NCI-H524 (cell line): Measurements from ENCODE around the gene ATIC.

Source experiments
- DNase-seq, 2 experiments: peaks; one replicate each; lab custom pipeline; 2025; lab: John Stamatoyannopoulos, UW

The ATIC gene

DNA sequence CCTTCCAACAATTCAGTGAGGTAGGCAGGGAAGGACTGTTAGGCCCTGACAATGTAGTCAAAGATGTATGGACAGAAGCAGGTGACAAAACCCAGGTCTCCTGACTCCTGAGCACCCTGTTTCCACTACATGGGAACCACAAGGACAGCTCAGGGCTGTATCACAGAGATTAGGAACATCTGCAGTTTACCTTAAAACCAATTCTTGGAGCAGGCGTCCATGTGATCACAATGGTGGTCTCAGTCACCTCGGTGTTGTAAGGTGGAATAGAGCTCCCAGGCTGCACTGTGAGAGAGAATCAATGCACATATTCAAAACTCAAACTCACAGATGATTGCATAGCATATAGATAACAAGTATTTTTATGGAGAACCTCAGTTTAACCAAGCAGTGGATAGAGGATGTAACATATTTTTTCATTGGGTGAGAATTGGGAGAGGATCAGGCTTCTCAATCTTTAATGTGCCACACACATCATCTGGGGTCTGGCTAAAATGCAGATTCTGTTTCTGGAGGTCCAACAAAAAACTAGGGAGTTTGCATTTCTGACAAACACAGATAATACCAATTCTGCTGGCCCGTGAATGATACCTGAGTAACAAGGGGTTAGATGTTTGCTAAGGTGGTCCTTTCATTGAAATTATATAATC is 87.3 kb downstream of the ATIC start:
- no peak for DNase-seq
